GM10248 (cell line): ENCODE measurements around the gene FAU.
A peak's percentile ranks its signal among the peaks of the same experiment; 100 is the strongest.
"Not testable (repeated sequence)": the region's sequence is repeated elsewhere in the genome, so short reads cannot be mapped to it uniquely, and the experiment has no call there.

ENCODE experiments used
- CTCF ChIA-PET: fragments of 300-600 bp; sonication (Branson Sonifier 250); formaldehyde crosslinking; extraction: SDS; loops from one replicate; lab custom pipeline; 2021; ENCODE audit warnings: antibody characterized with exemption; lab: Yijun Ruan, JAX
- POLR2A ChIA-PET: fragments of 350-650 bp; sonication (Branson Sonifier 250); formaldehyde crosslinking; extraction: SDS; loops from one replicate; lab custom pipeline; 2020; ENCODE audit warnings: antibody characterized with exemption; lab: Yijun Ruan, JAX
- DNase-seq: peaks from one replicate; pipeline ENCODE4 v3.0.0; 2012; ENCODE audit errors: extremely low spot score
- CTCF ChIP-seq: IDR thresholded peaks from 2 replicates; pipeline ENCODE4 v1.5.1; 2012; ENCODE audit warnings: mild to moderate bottlenecking, low read depth; ENCODE audit errors: extremely low read depth, missing control alignments, control extremely low read depth

Gene FAU

GRCh38 chr11:65156256-65156655 is 34.3 kb upstream of the FAU start:
- DNase-seq, result no peak
- CTCF ChIA-PET, result interaction anchor here (0.8 to 1.4 kb wide), 3 partner anchors 26 to 143 kb away, joined by 3 read pairs; partner anchors contain the start of genes ARL2 and CAPN1
- POLR2A ChIA-PET, result no interaction called here
- TF ChIP-seq CTCF, result no peak

GRCh38 chr11:65152122-65152521 is 30.2 kb upstream of the FAU start:
- CTCF ChIA-PET, result interaction anchor here (1.0 to 1.3 kb wide), 3 partner anchors 30 to 42 kb away, joined by 3 read pairs; no protein-coding TSS in a partner anchor
- POLR2A ChIA-PET, result no interaction called here
- no peak for DNase-seq
- no peak for TF ChIP-seq CTCF

- POLR2A ChIA-PET, result no interaction called here
- TF ChIP-seq CTCF, result no peak
- no peak for DNase-seq
- CTCF ChIA-PET, result interaction anchor here (1.0 to 1.3 kb wide), 2 partner anchors 31 to 41 kb away, joined by 3 read pairs; no protein-coding TSS in a partner anchor
Measured at GRCh38 chr11:65151331-65151899, 29.5 kb upstream of the FAU start.

GRCh38 chr11:65150509-65151299 is 28.8 kb upstream of the FAU start:
- CTCF ChIA-PET, result interaction anchor here (1.3 kb wide), 1 partner anchor 40 kb away, joined by 3 read pairs; no protein-coding TSS in a partner anchor
- peak; percentile 47 for DNase-seq
- POLR2A ChIA-PET, result no interaction called here
- no peak for TF ChIP-seq CTCF

- CTCF ChIA-PET, result not testable (repeated sequence)
Measured at GRCh38 chr11:65150131-65150508, 28.2 kb upstream of the FAU start.

GRCh38 chr11:65148657-65149056 is 26.7 kb upstream of the FAU start:
- no peak for DNase-seq
- CTCF ChIA-PET, result interaction anchor here (1.3 to 1.7 kb wide), 2 partner anchors 12 to 38 kb away, joined by 4 read pairs; partner anchors contain the start of gene TM7SF2
- POLR2A ChIA-PET, result no interaction called here
- no peak for TF ChIP-seq CTCF

More at GRCh38 chr11:65150131-65150508, 28.2 kb upstream of the FAU start:
- POLR2A ChIA-PET, DNase-seq: not testable (repeated sequence)
